CD4-positive, CD25-positive, alpha-beta regulatory T cell (primary cell): Measurements from ENCODE around the gene MAB21L3. TPM values are rescaled to one million over a fixed set of nuclear protein-coding genes. Genes with fewer than 3 reads are reported as not detected.

Source experiments
- ATAC-seq, 2 donors: fragments of 150-1000 bp; cut with Tn5 transposase; one replicate each; pipeline ENCODE4 v1.10.0; 2021; ENCODE audit warnings: low read depth in 2 of 2, moderate number of reproducible peaks in 2 of 2, moderate library complexity in 1 of 2
- DNase-seq, 3 donors: peaks; one replicate each; pipeline versions ENCODE4 v3.0.0 to v3.0.0-alpha.2; 2012 to 2022; ENCODE audit warnings: mixed read lengths in 1 of 3
- H3K27ac ChIP-seq: one replicate; pipeline ENCODE4 v1.7.0; 2013; ENCODE audit warnings: mild to moderate bottlenecking, low read length; ENCODE audit not compliant: insufficient read depth, poor library complexity, severe bottlenecking
- H3K27me3 ChIP-seq: one replicate; pipeline ENCODE4 v1.7.0; 2013; ENCODE audit warnings: low read length; ENCODE audit not compliant: control insufficient read depth, insufficient read depth
- H3K36me3 ChIP-seq: one replicate; pipeline ENCODE4 v1.7.0; 2013; ENCODE audit warnings: mild to moderate bottlenecking, low read length, moderate library complexity; ENCODE audit not compliant: control insufficient read depth, insufficient read depth
- H3K4me1 ChIP-seq: 2 replicates; pipeline ENCODE4 v1.7.0; 2013; ENCODE audit warnings: mild to moderate bottlenecking, low read length; ENCODE audit not compliant: insufficient read depth, control insufficient read depth, poor library complexity, severe bottlenecking
- H3K4me3 ChIP-seq: one replicate; pipeline ENCODE4 v1.7.0; 2013; ENCODE audit warnings: low read depth, mild to moderate bottlenecking, low read length, moderate library complexity
- H3K9me3 ChIP-seq, 2 experiments: 1 replicate in 1 of 2; 2 replicates in 1 of 2; pipeline ENCODE4 v1.7.0; 2013; ENCODE audit warnings: low read length in 2 of 2, mild to moderate bottlenecking in 1 of 2, moderate library complexity in 1 of 2; ENCODE audit not compliant: control insufficient read depth in 2 of 2
- H3K27ac Mint-ChIP-seq, 3 donors: one replicate each; pipeline ENCODE4 v1.8.0; 2020 to 2022; ENCODE audit warnings: mild to moderate bottlenecking in 3 of 3, mixed read lengths in 3 of 3, moderate library complexity in 2 of 3
- H3K27me3 Mint-ChIP-seq: one replicate; pipeline ENCODE4 v1.8.0; 2022; ENCODE audit warnings: mild to moderate bottlenecking, mixed read lengths
- H3K36me3 Mint-ChIP-seq: one replicate; pipeline ENCODE4 v1.8.0; 2020; ENCODE audit warnings: mixed read lengths
- H3K4me1 Mint-ChIP-seq, 4 donors: one replicate each; pipeline ENCODE4 v1.8.0; 2020 to 2022; ENCODE audit warnings: mixed read lengths in 4 of 4, mild to moderate bottlenecking in 1 of 4
- H3K4me3 Mint-ChIP-seq, 4 donors: one replicate each; pipeline ENCODE4 v1.8.0; 2020 to 2022; ENCODE audit warnings: mild to moderate bottlenecking in 4 of 4, mixed read lengths in 4 of 4, moderate library complexity in 3 of 4
- H3K9me3 Mint-ChIP-seq, 7 donors: one replicate each; pipeline ENCODE4 v1.8.0; 2020 to 2022; ENCODE audit warnings: mixed read lengths in 7 of 7, mild to moderate bottlenecking in 3 of 7, moderate library complexity in 2 of 7
- polyA plus RNA-seq, 4 donors: library from polyadenylated mRNA; unstranded; fragments of 300-500 nt; fragmentation: Illumina TruSeq; gene quantifications; one replicate each; pipeline ENCODE4 v1.2.3, GENCODE V29; 2021
- total RNA-seq: library from RNA; stranded (reverse); gene quantifications from one replicate; pipeline ENCODE4 v1.2.3, GENCODE V29; 2022

Gene MAB21L3
- total and polyA plus RNA-seq, 5 donors from 2014 or later = not detected

DNA sequence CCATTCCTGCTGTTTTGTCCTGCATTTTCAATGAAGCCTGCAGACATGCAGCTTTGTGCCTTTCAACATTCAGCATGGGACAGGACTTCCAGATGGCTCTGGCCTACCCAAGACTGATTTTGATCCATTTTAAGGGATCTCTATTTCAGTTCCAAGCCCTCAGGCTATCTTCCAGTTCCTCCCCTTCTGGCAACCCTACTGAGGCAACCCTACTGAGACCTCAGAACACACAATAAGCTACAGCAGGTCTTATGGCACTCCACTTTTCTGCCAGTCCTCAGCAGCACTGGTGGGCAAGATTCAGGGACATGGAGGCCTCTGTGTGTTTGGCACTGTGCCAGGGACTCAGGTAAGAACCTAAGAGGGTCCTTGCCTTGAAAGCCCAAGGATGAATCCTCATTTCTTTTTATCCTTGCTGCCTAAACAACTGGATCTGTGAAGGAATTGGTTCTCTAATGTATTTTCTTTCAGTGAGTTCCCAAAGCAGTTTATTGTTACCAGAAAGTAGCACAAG is 50.7 kb downstream of the MAB21L3 start:
- Mint-ChIP-seq H3K36me3 (peaks cover 5% of the 10 kb centered on the region), H3K9me3 (peaks cover 0 to 9% (median 4%) of the 10 kb centered on the region in 7 donors), H3K27me3 (peaks cover 8% of the 10 kb centered on the region), H3K4me1 (peaks cover 0 to 1% (median under 1%) of the 10 kb centered on the region in 4 donors), H3K4me3 (no peak overlapping the region), H3K27ac (no peak overlapping the region)
- no peaks in the 10 kb centered on the region for H3K36me3 ChIP-seq
- no peak overlapping the region for H3K27ac ChIP-seq
- DNase-seq (no peak), ATAC-seq (no peak)
- peaks cover 5% of the 10 kb centered on the region for H3K27me3 ChIP-seq
- H3K9me3 ChIP-seq = peaks cover 0 to 5% of the 10 kb centered on the region in 2 experiments
- no peak overlapping the region for H3K4me3 ChIP-seq
- H3K4me1 ChIP-seq = no peaks in the 10 kb centered on the region

- Histone ChIP-seq H3K4me3 (no peak overlapping the region), H3K36me3 (no peaks in the 10 kb centered on the region), H3K27me3 (peaks cover 5% of the 10 kb centered on the region), H3K4me1 (peaks cover 10% of the 10 kb centered on the region), H3K9me3 (peaks cover 0 to 1% of the 10 kb centered on the region in 2 experiments), H3K27ac (no peak overlapping the region)
- DNase-seq (no peak), ATAC-seq (no peak)
- Mint-ChIP-seq H3K27ac (no peak overlapping the region), H3K9me3 (peaks cover 0 to 9% (median 2%) of the 10 kb centered on the region in 7 donors), H3K36me3 (peaks cover 5% of the 10 kb centered on the region), H3K4me3 (peak overlapping the region in 1 of 4 donors; percentile 7), H3K4me1 (peaks cover 0 to 14% (median 7%) of the 10 kb centered on the region in 4 donors), H3K27me3 (peaks cover 4% of the 10 kb centered on the region)
These were observed 52.3 kb downstream of the MAB21L3 start for GRCh38 chr1:116163533-116163932.

GRCh38 chr1:116164150-116164549 is 53.0 kb downstream of the MAB21L3 start:
- Histone ChIP-seq H3K27ac (no peak overlapping the region), H3K9me3 (no peaks in the 10 kb centered on the region), H3K36me3 (no peaks in the 10 kb centered on the region), H3K27me3 (peaks cover 5% of the 10 kb centered on the region), H3K4me1 (peaks cover 14% of the 10 kb centered on the region), H3K4me3 (no peak overlapping the region)
- H3K4me1 Mint-ChIP-seq = peaks cover 0 to 21% (median 13%) of the 10 kb centered on the region in 4 donors
- peak overlapping the region in 1 of 4 donors; percentile 7 for H3K4me3 Mint-ChIP-seq
- ATAC-seq (no peak), DNase-seq (no peak)
- H3K27ac Mint-ChIP-seq = no peak overlapping the region
- peaks cover 5% of the 10 kb centered on the region for H3K27me3 Mint-ChIP-seq
- peaks cover 0 to 4% (median 0%) of the 10 kb centered on the region in 7 donors for H3K9me3 Mint-ChIP-seq
- peaks cover 2% of the 10 kb centered on the region for H3K36me3 Mint-ChIP-seq

- Mint-ChIP-seq H3K27ac (peak overlapping the region in 2 of 3 donors; percentile 24 to 59), H3K9me3 (no peaks in the 10 kb centered on the region), H3K27me3 (peaks cover 9% of the 10 kb centered on the region), H3K4me3 (no peak overlapping the region), H3K4me1 (peaks cover 0 to 23% (median 15%) of the 10 kb centered on the region in 4 donors), H3K36me3 (no peaks in the 10 kb centered on the region)
- Histone ChIP-seq H3K4me1 (peaks cover 14% of the 10 kb centered on the region), H3K9me3 (no peaks in the 10 kb centered on the region), H3K36me3 (no peaks in the 10 kb centered on the region), H3K4me3 (no peak overlapping the region), H3K27me3 (peaks cover 1% of the 10 kb centered on the region), H3K27ac (no peak overlapping the region)
- no peak for ATAC-seq
- DNase-seq = no peak
These were observed 53.6 kb downstream of the MAB21L3 start for GRCh38 chr1:116164604-116165368.

GRCh38 chr1:116165572-116165971 is 54.4 kb downstream of the MAB21L3 start:
- ATAC-seq (no peak), DNase-seq (no peak)
- no peak overlapping the region for H3K27ac ChIP-seq
- Mint-ChIP-seq H3K36me3 (no peaks in the 10 kb centered on the region), H3K27me3 (peaks cover 16% of the 10 kb centered on the region), H3K27ac (peak overlapping the region in 1 of 3 donors; percentile 37), H3K4me1 (peaks cover 0 to 23% (median 15%) of the 10 kb centered on the region in 4 donors), H3K9me3 (no peaks in the 10 kb centered on the region), H3K4me3 (no peak overlapping the region)
- peaks cover 14% of the 10 kb centered on the region for H3K4me1 ChIP-seq
- H3K4me3 ChIP-seq = no peak overlapping the region
- H3K36me3 ChIP-seq = no peaks in the 10 kb centered on the region
- no peaks in the 10 kb centered on the region for H3K27me3 ChIP-seq
- no peaks in the 10 kb centered on the region for H3K9me3 ChIP-seq

DNA sequence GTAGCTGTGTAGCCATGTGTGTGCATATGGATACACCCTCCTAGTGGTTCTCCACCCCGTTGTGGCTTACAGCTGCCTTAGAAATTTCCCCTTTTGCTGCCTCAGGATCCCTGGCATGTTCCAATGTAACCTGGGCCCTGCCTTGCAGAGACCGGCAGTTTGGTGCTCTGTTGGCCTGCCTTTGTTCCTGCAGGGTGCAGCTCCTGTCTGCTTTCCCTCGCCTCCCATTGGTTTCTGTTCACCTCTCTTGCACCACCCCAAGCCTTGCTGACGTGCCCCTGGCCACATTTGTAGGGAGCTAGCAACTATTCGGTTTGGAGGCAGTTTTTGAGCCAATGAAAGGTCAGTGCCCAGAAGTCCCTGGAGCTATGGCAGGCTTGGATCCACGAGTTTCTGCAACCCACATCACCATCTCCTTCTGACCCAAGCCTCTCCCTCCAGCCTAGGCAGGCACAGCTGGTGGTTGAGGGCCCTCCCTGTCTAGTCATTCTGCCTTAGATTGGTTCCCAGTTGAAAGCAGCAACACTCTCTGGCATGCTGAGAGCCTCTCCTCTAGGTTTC is 54.9 kb downstream of the MAB21L3 start:
- no peaks in the 10 kb centered on the region for H3K9me3 Mint-ChIP-seq
- no peak for DNase-seq
- H3K4me1 Mint-ChIP-seq = peaks cover 0 to 23% (median 15%) of the 10 kb centered on the region in 4 donors
- ATAC-seq = no peak
- Histone ChIP-seq H3K9me3 (no peaks in the 10 kb centered on the region), H3K36me3 (no peaks in the 10 kb centered on the region), H3K27ac (no peak overlapping the region), H3K4me1 (peaks cover 14% of the 10 kb centered on the region), H3K4me3 (no peak overlapping the region), H3K27me3 (no peaks in the 10 kb centered on the region)
- peak overlapping the region in 1 of 4 donors; percentile 28 for H3K4me3 Mint-ChIP-seq
- no peaks in the 10 kb centered on the region for H3K36me3 Mint-ChIP-seq
- peaks cover 18% of the 10 kb centered on the region for H3K27me3 Mint-ChIP-seq
- H3K27ac Mint-ChIP-seq = no peak overlapping the region

DNA sequence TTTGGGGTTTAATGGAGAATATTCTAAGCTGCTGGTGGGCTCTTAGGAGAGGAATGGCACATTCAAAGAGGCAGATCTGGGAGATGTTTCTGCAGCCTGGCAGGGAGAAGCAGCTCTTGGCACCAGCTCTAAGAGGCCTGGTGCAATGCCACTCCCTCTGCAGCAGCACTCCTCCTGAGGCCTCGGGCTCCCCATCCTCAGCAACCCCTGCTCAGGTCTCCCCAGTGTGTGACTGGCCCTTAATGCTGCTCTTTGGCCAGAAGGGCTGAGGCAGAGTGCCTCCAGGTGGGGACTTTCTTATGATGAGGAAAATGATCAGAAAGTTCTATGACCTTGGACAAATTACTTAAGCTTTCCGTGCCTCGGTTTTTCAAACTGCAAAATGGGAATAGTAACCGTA is 55.5 kb downstream of the MAB21L3 start:
- H3K9me3 ChIP-seq = no peaks in the 10 kb centered on the region
- no peak overlapping the region for H3K4me3 ChIP-seq
- H3K4me1 ChIP-seq = peaks cover 14% of the 10 kb centered on the region
- Mint-ChIP-seq H3K27me3 (peaks cover 18% of the 10 kb centered on the region), H3K9me3 (no peaks in the 10 kb centered on the region), H3K27ac (peak overlapping the region in 1 of 3 donors; percentile 74), H3K4me1 (peaks cover 0 to 23% (median 15%) of the 10 kb centered on the region in 4 donors), H3K36me3 (no peaks in the 10 kb centered on the region), H3K4me3 (peak overlapping the region in 2 of 4 donors; percentile 71 to 82)
- H3K36me3 ChIP-seq = no peaks in the 10 kb centered on the region
- no peak overlapping the region for H3K27ac ChIP-seq
- no peak for DNase-seq
- no peaks in the 10 kb centered on the region for H3K27me3 ChIP-seq
- no peak for ATAC-seq
